B cell (primary cell): Measurements from ENCODE around the gene KCTD20.

Source experiments
- EZH2 ChIP-seq: IDR thresholded peaks from 2 replicates; pipeline ENCODE4 v1.6.1; 2012; ENCODE audit warnings: borderline replicate concordance, low read depth, mild to moderate bottlenecking, moderate library complexity, low read length; ENCODE audit not compliant: insufficient read depth, poor library complexity, severe bottlenecking
- TF ChIP-seq, protein P1 (sequence below): fragments of 200-600 bp; IDR thresholded peaks from one replicate; pipeline ENCODE4 v1.8.0; 2022; ENCODE audit warnings: antibody characterized with exemption, mild to moderate bottlenecking

DNA sequence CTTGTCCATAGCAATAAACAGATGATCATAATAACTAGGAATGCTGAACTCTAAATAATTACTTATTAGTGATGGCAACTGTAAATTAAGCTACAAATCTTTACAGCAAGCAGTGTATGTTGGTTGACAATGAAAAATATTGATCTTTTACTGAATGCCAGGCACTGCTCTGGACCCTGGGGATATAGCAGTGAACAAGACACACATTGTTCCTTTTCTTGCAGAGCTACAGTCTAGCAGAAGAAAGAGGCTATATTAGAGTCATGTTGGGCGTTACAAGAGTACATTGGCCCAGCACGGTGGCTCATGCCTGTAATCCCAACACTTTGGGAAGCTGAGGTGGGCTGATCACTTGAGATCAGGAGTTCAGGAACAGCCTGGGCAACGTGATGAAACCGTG, 11.6 kb upstream of the KCTD20 start:
- TF ChIP-seq, protein P1, sequence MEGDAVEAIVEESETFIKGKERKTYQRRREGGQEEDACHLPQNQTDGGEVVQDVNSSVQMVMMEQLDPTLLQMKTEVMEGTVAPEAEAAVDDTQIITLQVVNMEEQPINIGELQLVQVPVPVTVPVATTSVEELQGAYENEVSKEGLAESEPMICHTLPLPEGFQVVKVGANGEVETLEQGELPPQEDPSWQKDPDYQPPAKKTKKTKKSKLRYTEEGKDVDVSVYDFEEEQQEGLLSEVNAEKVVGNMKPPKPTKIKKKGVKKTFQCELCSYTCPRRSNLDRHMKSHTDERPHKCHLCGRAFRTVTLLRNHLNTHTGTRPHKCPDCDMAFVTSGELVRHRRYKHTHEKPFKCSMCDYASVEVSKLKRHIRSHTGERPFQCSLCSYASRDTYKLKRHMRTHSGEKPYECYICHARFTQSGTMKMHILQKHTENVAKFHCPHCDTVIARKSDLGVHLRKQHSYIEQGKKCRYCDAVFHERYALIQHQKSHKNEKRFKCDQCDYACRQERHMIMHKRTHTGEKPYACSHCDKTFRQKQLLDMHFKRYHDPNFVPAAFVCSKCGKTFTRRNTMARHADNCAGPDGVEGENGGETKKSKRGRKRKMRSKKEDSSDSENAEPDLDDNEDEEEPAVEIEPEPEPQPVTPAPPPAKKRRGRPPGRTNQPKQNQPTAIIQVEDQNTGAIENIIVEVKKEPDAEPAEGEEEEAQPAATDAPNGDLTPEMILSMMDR: no peak
- no peak for TF ChIP-seq EZH2
